Measurements from ENCODE around the gene ITGA8.

DNA sequence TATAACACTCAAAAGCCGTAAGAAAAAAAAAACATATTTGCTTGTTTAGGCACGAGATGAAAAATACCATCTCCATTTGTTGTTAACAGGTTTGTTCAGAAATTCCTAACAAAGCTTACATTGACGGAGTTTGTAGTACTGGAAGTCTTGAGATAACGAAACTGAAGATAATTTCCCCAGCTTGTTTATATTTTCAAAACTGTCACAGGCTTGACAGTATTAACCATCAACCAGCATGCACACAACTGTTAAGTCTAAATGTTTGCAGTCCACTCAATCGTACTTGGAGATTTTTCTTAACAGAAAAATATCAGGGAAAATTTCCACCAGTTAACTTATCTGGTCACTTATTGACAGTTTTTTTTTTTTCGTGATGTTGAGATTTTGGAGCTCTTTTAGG, 68.5 kb downstream of the ITGA8 start:
- TF ChIP-seq, protein P1, sequence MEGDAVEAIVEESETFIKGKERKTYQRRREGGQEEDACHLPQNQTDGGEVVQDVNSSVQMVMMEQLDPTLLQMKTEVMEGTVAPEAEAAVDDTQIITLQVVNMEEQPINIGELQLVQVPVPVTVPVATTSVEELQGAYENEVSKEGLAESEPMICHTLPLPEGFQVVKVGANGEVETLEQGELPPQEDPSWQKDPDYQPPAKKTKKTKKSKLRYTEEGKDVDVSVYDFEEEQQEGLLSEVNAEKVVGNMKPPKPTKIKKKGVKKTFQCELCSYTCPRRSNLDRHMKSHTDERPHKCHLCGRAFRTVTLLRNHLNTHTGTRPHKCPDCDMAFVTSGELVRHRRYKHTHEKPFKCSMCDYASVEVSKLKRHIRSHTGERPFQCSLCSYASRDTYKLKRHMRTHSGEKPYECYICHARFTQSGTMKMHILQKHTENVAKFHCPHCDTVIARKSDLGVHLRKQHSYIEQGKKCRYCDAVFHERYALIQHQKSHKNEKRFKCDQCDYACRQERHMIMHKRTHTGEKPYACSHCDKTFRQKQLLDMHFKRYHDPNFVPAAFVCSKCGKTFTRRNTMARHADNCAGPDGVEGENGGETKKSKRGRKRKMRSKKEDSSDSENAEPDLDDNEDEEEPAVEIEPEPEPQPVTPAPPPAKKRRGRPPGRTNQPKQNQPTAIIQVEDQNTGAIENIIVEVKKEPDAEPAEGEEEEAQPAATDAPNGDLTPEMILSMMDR (optimal IDR thresholded peaks at IDR 0.05 in 1 of 3, IDR thresholded peaks at IDR 0.05 in 1 of 3, conservative IDR thresholded peaks at IDR 0.05 in 1 of 3; ENCODE audit: extremely low read depth in 1 of 3, insufficient read depth in 2 of 3, low read length in 3 of 3) = no peak
- no peak for TF ChIP-seq EZH2 (IDR thresholded peaks at IDR 0.05; ENCODE audit: low read length)
